K562 (cell line): Measurements from ENCODE around the gene SLC66A2.

Experiments
- EZH2 ChIP-seq: IDR thresholded peaks from 2 replicates; pipeline ENCODE4 v1.6.1; 2012; ENCODE audit warnings: low read depth, mild to moderate bottlenecking, inconsistent platforms, low read length, borderline replicate concordance
- HCFC1 ChIP-seq: IDR thresholded peaks from 2 replicates; pipeline ENCODE4 v1.6.1; 2012; ENCODE audit warnings: low read depth, low read length, improper control_type of control experiment
- NFIC ChIP-seq: fragments of 450-650 bp; IDR thresholded peaks from 2 replicates; pipeline ENCODE4 v1.6.1; 2017; ENCODE audit warnings: mild to moderate bottlenecking, inconsistent platforms
- POLR2A ChIP-seq: fragments of 450-650 bp; conservative IDR thresholded peaks from 2 replicates; pipeline ENCODE4 v1.6.1; 2016
- SMC3 ChIP-seq: conservative IDR thresholded peaks from 2 replicates; pipeline ENCODE4 v1.6.1; 2011; ENCODE audit warnings: low read depth, low read length, improper control_type of control experiment; ENCODE audit not compliant: insufficient read depth
- SNRNP70 ChIP-seq: fragments of 200-400 bp; formaldehyde crosslinking; optimal IDR thresholded peaks from 2 replicates; pipeline ENCODE3; 2017; ENCODE audit warnings: low read depth, low read length
- TAF1 ChIP-seq: IDR thresholded peaks from 2 replicates; pipeline ENCODE4 v1.6.1; 2011; ENCODE audit warnings: mild to moderate bottlenecking, low read length, moderate library complexity; ENCODE audit not compliant: insufficient read depth, control insufficient read depth, severe bottlenecking; ENCODE audit errors: extremely low read depth
- XRCC5 ChIP-seq: fragments of 200-400 bp; formaldehyde crosslinking; IDR thresholded peaks from 2 replicates; pipeline ENCODE4 v1.6.1; 2017; ENCODE audit warnings: low read depth, mild to moderate bottlenecking, low read length
- TF ChIP-seq, protein P1 (sequence below), 2 experiments: fragments of 450-650 bp in 1 of 2; sonication (generic) in 1 of 2; formaldehyde crosslinking in 1 of 2; IDR thresholded peaks in 1 of 2; conservative IDR thresholded peaks in 1 of 2; 2 replicates each; pipeline versions ENCODE4 v1.6.1 to v1.8.1; 2016 to 2023; ENCODE audit warnings: mild to moderate bottlenecking in 2 of 2, moderate library complexity in 2 of 2, inconsistent platforms in 1 of 2, missing genetic modification reagents in 1 of 2
- TF ChIP-seq, protein P2 (sequence below), 3 experiments: IDR thresholded peaks in 2 of 3; conservative IDR thresholded peaks in 1 of 3; 2 replicates each; pipeline ENCODE4 v1.5.1; 2011 to 2012; ENCODE audit warnings: low read length in 3 of 3, mild to moderate bottlenecking in 3 of 3, control low read depth in 2 of 3, improper control_type of control experiment in 1 of 3, inconsistent platforms in 1 of 3, low read depth in 1 of 3, mixed read lengths in 1 of 3, moderate library complexity in 1 of 3; ENCODE audit not compliant: insufficient read depth in 2 of 3

DNA sequence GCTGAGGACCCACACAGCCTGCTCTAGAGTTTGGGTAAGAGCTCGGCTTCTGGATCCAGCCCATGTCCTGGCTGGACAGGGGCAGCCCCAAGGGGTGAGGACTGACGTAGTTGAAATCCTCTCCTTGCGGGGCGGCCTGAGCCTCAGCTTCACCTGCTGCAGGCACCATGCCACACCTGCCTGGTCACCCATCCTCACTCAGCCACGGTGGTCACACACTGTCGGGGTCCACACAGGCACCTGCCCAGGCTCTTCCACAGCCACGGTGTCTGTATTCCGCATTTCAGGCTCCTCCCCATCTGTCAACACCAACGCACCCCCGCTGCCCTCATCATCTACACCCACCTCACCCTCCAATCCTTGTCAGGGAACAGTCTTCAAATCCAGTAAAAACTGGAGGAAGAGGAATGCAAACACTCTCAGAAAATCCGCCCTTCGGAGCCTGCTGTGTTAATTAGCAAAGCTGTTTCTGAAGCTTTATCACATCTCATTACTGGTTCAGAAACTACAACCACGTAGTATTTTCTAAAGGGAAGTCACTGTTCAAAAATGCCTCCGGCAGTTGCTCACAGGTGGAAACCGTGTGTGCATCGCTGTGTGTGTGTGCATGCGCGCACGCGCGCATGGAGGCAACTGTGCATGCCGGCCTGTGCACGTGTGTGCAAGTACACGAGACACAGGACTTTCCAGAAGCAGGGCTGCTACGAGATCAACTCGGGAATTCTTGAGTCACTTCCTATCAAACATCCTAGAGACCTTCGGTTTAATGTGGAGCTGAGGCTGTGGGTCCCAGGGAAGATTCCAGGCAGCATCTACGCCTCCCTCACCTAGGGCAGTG is 38.2 kb downstream of the SLC66A2 start:
- no peak for TF ChIP-seq XRCC5
- no peak for TF ChIP-seq POLR2A
- TF ChIP-seq HCFC1 = no peak
- TF ChIP-seq, protein P1, sequence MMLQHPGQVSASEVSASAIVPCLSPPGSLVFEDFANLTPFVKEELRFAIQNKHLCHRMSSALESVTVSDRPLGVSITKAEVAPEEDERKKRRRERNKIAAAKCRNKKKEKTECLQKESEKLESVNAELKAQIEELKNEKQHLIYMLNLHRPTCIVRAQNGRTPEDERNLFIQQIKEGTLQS (IDR thresholded peaks at IDR 0.05) = no peak
- TF ChIP-seq, protein P1 (CRISPR knock-in tag; conservative IDR thresholded peaks at IDR 0.05) = no peak
- TF ChIP-seq EZH2 = no peak
- TF ChIP-seq TAF1 = no peak
- TF ChIP-seq, protein P2, sequence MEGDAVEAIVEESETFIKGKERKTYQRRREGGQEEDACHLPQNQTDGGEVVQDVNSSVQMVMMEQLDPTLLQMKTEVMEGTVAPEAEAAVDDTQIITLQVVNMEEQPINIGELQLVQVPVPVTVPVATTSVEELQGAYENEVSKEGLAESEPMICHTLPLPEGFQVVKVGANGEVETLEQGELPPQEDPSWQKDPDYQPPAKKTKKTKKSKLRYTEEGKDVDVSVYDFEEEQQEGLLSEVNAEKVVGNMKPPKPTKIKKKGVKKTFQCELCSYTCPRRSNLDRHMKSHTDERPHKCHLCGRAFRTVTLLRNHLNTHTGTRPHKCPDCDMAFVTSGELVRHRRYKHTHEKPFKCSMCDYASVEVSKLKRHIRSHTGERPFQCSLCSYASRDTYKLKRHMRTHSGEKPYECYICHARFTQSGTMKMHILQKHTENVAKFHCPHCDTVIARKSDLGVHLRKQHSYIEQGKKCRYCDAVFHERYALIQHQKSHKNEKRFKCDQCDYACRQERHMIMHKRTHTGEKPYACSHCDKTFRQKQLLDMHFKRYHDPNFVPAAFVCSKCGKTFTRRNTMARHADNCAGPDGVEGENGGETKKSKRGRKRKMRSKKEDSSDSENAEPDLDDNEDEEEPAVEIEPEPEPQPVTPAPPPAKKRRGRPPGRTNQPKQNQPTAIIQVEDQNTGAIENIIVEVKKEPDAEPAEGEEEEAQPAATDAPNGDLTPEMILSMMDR (IDR thresholded peaks at IDR 0.05 in 2 of 3, conservative IDR thresholded peaks at IDR 0.05 in 1 of 3; ENCODE audit: insufficient read depth in 2 of 3, low read depth in 1 of 3, low read length in 3 of 3) = no peak
- TF ChIP-seq SNRNP70 = no peak
- TF ChIP-seq NFIC = no peak
- no peak for TF ChIP-seq SMC3
